HuH-7.5 (cell line): ENCODE results near the gene GYG2.

Experiments
- DNase-seq: peaks from one replicate; pipeline ENCODE4 v3.0.0; 2011; ENCODE audit warnings: low spot score

The GYG2 gene

DNA sequence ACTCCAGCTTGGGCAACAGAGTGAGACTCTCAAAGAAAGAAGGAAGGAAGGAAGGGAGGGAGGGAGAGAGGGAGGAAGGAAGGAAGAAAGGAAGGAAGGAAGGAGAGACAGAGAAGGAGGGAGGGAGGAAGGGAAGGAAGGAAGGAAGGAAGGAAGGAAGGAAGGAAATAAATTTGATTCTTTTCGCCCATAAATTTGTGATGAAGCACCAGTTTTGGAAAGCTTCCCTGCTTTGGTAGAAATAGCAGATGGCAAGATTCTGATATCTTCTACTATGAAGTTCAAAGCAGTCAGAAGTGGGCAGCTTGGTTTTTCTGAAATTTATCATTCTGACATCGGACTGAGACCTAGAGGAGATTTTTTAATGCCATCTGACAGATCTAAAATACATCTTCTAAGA is 11.7 kb upstream of the GYG2 start:
- DNase-seq: no peak

DNA sequence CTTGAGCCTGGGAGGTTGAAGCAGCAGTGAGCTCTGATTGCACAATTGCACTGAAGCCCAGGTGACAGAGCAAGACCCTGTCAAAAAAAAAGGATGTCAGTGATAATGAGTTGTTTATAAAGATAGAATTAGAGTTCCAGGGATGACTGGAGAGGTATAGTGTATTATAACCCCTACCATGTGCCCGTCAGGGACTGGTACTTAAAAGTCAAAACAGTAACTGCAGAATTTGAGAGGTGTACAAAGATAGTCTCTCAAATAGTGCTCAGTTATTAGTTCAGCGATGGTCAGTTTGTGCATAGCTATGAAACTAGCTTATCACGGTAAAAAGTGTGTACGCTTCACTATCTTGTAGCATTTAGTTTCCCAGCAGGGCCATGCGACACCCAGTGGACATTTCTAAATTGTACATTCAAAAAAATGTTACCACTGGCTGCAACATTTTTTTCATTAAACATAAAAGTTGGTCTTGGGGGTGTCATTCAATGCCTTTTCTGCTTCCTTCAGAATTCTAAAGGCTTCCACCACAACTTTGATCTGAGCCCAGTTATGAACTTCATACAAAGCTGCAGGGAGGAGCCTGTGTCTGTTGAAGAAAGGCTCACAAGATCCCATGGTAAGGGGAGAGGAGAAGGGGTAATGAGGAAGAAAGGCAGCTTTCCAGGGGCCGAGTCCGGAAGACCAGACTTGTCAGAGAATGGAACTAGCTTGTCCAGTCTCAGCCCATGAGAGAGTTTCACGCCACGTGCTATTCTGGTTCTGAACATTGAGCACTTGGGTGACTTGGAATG is 9.2 kb upstream of the GYG2 start:
- DNase-seq: no peak

DNA sequence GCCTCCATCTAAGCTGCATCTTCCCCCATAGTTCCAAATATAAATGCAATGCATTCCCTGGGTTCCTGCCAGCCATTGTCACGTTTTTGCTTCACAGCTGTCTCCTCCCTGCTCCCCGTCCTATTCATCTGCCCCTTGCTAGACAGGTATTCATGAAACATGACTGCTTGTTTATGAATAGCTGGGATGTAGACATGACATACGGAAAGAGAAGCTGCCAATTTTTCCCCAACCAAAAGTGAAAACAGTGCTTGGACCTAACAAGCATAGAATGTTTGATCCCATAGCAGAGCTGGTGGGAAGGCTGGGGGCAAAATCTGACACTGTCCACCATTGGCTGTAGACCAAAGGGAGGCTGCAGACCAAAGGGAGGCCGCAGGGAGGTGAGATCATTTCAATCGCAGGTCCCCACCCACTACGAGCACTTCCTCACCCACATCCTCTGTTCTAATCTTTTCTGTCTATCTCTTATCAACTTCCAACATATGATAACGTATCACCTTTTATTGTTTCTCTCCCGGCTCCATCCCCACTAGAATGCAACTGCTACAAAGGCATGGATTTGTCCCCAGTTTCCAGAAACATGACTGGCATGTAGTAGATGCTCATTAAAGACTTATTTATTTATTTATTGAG is 8.5 kb upstream of the GYG2 start:
- no peak for DNase-seq

- no peak for DNase-seq
Measured at GRCh38 chrX:2823795-2824386, 4.8 kb upstream of the GYG2 start.

DNA sequence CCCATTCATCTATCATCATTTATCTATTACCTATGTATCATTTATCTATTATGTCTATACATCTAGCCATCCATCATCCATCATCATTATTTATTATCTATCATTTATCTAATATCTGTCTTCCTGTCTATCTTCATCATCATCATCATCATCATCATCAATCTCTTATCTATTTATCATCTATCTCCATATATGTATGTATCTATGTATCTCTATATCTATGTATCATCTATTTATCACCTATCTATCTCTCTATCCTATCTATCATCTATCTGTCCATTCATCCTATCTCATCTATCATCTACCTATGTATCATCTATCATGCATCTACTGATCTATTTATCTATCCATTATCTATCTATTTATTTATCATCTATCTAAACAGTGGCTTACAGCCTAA is 3.8 kb upstream of the GYG2 start:
- no peak for DNase-seq

DNA sequence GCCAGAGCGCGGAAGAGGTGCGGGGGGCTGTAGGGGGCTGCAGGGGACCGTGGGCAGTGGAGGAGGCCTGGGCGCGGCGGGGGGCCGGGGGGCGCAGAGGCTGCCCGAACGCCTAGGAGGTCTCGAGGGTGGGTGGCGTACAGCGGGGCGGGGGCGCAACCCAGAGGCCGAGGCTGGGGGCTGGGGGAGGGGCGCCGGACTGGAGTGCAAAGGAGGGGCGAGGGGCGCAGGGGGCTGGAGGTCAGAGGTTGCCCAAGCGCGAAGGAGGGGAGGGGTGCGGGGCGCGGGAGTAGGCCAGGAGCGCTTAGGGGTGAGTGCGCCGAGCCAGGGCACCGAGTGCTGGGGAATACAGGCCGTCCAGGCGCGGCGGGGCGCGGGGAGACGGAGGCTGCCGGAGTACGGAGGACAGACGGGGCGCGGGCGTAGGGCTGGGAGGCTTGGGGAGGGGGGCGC is 255 bp downstream of the GYG2 start:
- DNase-seq: no peak

DNA sequence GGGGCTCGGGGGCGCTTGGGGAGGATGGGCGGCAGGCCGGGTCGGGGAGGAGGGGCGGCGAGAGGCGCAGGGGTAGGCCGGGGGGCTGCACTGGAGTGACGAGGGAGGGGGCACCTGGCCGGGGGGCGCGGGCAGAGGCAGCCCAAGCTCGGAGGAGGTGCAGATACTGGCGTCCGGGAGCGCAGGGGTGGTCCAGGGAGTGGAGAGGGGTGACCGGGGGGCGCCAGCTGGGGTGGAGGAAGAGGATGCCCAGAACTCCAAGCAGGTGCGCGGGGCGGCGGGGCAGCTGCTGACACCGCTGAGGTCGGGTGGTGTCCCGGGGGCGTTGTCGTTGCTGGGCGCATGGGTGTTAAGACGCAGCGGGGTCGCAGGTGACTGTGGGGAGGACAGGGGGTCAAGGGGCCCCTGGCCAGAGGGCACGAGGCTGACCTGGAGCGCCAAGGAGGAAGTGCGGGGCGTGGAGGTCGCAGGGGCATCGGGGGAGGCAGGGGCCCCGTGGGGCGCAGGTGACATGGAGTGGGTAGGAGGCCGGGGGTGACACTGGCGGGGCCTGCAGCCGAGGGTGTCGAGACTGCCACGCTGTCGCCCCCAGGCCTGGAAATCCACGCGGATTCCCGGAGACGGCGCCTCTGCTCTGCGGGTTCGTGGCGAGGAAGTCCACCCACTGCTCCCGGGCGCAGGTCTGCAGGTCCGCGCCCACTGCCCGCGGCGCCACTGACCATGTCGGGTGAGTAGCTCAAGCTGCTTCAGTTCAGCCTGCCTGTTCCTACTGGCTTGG is 928 bp downstream of the GYG2 start:
- no peak for DNase-seq

DNA sequence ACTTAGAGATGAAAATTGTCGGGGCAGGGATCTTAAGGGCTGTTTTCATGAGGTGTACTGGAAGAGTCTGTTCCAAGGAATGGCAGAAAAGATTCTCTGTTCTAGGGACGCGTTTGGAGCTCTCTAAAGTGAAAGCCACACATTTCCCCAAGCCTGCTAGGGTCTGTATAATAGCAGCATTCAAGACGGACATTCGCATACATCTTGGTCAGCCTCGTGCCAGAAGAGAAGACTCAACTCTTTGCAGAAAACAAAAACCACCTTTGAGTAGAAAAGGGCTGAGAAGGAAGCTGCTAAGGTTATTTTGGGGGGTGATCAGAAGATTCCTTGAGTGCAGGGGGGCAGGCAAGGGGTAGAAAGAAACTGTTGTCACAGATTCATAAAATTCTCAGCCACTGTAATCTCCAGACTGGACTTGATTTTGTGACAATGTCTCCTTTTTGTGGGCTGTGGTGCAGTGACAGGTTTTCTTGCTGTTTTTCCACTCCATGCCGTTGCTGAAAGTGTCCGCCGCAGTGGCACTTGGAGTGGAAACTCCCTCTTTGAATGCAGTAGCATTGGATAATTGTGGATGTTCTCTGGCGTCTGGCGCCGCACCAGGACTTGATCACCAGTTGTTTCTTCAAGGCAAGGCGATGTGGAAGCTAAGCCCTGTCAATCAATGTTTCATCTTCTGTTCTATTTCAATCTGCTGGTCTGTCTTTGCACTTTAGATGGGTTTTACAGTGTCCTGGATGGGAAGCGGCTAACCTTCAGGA is 2.9 kb downstream of the GYG2 start:
- no peak for DNase-seq

- DNase-seq: no peak
Measured at GRCh38 chrX:2837961-2838360, 9.2 kb downstream of the GYG2 start.

- no peak for DNase-seq
Measured at GRCh38 chrX:2840961-2841360, 12.2 kb downstream of the GYG2 start.

DNA sequence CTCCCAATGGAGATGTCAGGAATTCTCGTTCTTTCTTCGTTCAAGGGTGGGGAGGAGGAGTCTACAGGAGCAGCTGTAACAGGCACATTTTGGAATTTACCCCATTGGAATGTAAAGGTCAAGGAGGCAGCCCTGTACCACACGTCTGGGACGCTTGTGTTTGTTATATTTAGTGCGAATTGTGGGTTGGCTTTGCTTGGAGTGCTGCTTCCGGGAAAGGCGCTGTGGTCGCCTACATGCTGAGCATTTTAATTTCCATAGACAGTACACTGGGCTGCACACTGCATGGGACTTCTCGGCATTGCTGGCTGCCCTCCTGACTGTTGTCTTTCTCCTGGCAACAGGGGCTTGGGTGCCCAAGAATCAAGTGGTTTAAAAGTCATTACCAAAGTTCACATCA is 12.8 kb downstream of the GYG2 start:
- no peak for DNase-seq

DNA sequence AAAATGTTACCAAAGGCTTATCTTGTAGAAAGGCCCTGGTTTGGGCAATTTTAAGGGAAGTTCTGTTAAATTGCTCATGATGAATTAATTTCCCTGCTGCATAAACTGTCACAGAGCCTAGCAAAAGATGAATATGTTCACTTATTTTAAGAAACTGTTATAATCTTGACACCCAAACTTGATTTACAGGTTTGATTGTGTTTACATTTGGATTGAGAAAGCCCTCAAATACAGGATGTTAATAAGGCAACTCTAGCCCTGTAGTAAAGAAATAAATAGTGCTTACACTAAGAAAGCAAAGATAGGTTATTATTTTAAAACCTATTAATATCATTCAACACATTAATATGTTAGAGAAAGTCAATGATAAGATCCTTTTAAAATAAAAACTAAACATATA is 18.3 kb downstream of the GYG2 start:
- no peak for DNase-seq

DNA sequence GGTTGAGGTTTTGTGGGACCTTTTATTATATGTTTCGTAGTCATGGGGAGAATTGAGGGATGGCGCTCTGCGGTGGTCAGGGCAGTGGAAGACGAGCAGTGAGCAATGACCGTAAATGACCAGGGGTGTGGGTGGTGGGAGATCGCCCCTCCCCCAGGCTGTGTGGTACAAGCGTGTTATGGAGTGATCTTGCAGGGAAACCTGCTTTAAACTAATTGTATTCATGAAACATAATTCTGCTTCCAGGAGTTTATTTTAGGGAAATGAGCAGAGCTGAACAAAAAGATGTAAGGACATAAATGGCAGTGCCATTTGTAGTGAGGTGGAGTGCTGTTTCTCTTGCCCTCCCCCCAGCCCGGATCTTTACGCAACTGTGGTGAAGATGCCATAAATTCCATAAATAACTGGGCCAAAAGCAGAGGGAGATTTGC is 20.2 kb downstream of the GYG2 start:
- DNase-seq: no peak

DNA sequence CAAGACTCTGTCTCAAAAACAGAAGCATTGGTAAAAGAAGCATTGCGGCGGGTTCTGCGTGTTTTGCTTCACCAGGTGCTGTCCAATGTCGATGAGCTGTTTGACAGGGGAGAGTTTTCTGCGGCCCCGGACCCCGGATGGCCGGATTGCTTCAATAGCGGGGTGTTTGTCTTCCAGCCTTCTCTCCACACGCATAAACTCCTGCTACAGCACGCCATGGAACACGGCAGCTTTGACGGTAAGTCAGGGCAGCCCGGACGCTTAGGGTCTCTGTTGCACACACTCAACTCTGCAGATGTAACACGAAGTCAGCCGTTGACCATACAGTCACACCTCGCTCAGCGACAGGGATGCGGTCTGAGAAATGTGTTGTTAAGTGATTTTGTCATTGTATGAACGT is 26.2 kb downstream of the GYG2 start:
- DNase-seq: no peak

- DNase-seq: no peak
Measured at GRCh38 chrX:2855761-2856160, 27.0 kb downstream of the GYG2 start.

DNA sequence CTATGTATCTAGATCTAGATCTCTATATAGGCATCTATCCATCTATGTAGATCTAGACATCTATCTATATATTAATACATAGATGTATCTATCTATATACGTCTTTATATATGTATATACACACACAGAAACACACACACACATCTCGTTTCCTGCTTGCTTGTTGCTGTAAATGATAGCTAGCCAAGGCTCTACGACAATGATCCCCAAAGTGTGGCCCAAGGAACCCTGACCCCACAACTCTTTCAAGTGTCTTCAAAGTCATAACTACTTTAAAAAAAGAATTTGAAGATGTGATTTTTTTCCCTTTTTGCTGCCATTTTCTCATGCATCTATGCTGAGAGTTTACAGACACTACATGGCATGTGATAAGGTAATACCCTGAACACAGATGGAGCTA is 28.8 kb downstream of the GYG2 start:
- no peak for DNase-seq

- no peak for DNase-seq
Measured at GRCh38 chrX:2859197-2859797, 30.6 kb downstream of the GYG2 start.

DNA sequence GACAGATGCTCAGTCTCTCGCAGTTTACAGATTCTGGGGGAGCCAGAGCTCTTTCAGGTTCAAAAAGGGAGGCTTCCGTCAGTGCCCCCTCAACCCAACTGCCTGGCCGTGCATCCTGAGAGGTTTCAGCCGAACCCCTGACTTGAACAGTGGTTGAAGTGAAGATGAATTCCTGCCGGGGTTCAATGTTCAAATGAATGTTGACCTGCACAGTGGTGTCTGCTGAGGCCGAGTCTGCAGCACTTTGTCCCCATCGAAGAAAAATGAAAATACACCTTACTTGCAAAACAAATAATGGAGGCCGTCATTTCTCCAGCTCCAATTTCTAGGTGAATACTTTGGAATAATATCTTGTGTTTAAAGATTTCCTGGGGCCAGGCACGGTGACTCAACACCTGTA is 33.7 kb downstream of the GYG2 start:
- DNase-seq: no peak

DNA sequence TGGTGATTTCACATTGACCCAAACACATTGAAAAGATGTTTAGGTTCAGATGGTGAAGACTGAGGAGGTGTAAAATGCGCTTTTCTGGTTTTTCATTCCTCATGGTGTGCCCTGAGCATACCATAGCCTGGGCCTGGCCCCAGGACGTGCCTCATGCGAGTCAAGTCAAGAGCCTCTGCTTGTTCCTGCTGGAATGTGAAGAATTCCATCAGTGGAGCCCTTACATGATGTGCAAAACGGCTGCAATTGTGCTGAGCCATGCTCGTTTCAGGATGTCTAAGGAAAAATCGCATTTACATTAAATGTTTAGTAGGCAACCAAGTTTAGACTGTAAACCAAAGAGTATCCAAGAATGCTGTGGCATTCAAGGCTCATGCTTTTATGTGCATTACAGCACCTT is 34.9 kb downstream of the GYG2 start:
- DNase-seq: no peak

- DNase-seq: no peak
Measured at GRCh38 chrX:2867206-2867605, 38.5 kb downstream of the GYG2 start.

DNA sequence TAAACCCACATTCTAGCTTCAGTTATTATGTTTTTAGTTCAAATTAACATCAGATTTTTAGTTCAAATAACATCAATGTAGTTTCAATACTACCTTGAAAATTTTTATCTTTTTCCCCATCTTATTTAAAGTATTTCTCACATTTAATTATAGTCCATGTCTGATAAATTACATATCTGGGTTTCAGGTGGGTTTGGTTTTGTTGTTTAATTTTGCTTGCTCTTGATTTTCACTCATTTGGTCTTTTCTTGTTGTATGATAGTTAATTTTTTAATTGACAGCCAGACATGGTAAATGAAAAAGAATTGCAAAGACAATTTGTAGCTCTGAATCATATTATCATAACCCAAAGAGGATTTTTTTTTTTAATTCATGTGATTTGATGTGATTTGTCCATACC is 41.9 kb downstream of the GYG2 start:
- DNase-seq: no peak

- no peak for DNase-seq
Measured at GRCh38 chrX:2871831-2872230, 43.1 kb downstream of the GYG2 start.
